Colonic mucosa (tissue), 4 donors: ENCODE measurements around the gene SAFB2. TPM values are rescaled to one million over a fixed set of nuclear protein-coding genes. Genes with fewer than 3 reads are reported as not detected.

ENCODE experiments used
- DNase-seq: peaks from one replicate; pipeline ENCODE4 v3.0.0-alpha.2; 2020
- H3K27ac ChIP-seq: fragments of 200-600 bp; one replicate; pipeline ENCODE4 v1.8.0; 2021
- H3K27me3 ChIP-seq: fragments of 200-600 bp; one replicate; pipeline ENCODE4 v1.8.0; 2021
- H3K36me3 ChIP-seq: fragments of 200-600 bp; one replicate; pipeline ENCODE4 v1.8.0; 2021
- H3K4me1 ChIP-seq: fragments of 200-600 bp; one replicate; pipeline ENCODE4 v1.8.0; 2021; ENCODE audit warnings: mild to moderate bottlenecking
- H3K4me3 ChIP-seq: fragments of 200-600 bp; one replicate; pipeline ENCODE4 v1.8.0; 2021
- H3K9ac ChIP-seq, 2 donors: one replicate each; pipeline ENCODE4 v1.7.0; 2013; ENCODE audit warnings: control low read depth in 2 of 2, low read depth in 2 of 2, low read length in 2 of 2
- H3K9me3 ChIP-seq: fragments of 200-600 bp; one replicate; pipeline ENCODE4 v1.8.0; 2021
- intact Hi-C: fragments of 100-400 bp; cut with DNase I; formaldehyde crosslinking; loops from one replicate; pipeline ENCODE4 v1.14.1; 2022
- total RNA-seq, 2 donors: library from RNA; stranded (reverse); fragmentation: NEBNext Ultra II Directional in 1 of 2; extraction: Animal tissue kit (Norgen Biotek cat#: 25700) in 1 of 2; gene quantifications; one replicate each; pipeline ENCODE4 v1.2.1, GENCODE V29; 2021
- TF ChIP-seq, protein P1 (sequence below): fragments of 200-600 bp; IDR thresholded peaks from one replicate; pipeline ENCODE4 v1.8.0; 2022; ENCODE audit warnings: antibody characterized with exemption, mild to moderate bottlenecking
- donor health status: healthy.
- donor health status: DM: no; HTN: no; CAD: no.
- donor health status: DM: no; HTN: no; CAD: no.

SAFB2 gene
- total RNA-seq, 2 donors from 2014 or later, result 46.1 to 108 TPM

DNA sequence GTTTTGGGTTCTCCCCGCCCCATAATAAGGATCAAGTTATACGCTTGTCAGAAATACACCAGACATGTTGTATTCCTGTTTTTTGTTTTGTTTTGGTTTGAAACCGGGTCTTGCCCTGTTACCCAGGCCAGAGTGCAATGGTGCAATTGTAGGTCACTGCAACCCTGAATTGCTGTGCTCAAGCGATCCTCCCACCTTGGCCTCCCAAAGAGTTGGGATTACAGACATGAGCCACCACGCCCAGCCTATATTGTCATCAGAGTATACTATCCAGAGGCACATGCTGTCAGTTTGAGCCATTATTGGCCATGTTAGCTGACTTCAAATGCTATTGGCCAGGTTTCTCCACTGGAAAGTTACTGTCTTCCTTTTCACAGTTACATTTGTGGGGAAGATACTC is 10.1 kb upstream of the SAFB2 start:
- TF ChIP-seq, protein P1, sequence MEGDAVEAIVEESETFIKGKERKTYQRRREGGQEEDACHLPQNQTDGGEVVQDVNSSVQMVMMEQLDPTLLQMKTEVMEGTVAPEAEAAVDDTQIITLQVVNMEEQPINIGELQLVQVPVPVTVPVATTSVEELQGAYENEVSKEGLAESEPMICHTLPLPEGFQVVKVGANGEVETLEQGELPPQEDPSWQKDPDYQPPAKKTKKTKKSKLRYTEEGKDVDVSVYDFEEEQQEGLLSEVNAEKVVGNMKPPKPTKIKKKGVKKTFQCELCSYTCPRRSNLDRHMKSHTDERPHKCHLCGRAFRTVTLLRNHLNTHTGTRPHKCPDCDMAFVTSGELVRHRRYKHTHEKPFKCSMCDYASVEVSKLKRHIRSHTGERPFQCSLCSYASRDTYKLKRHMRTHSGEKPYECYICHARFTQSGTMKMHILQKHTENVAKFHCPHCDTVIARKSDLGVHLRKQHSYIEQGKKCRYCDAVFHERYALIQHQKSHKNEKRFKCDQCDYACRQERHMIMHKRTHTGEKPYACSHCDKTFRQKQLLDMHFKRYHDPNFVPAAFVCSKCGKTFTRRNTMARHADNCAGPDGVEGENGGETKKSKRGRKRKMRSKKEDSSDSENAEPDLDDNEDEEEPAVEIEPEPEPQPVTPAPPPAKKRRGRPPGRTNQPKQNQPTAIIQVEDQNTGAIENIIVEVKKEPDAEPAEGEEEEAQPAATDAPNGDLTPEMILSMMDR, result no peak
- intact Hi-C loops, result no loop called here
- H3K4me3 ChIP-seq, result no peak overlapping the region
- H3K9ac ChIP-seq, result no peak overlapping the region
- H3K36me3 ChIP-seq, result peaks cover 5% of the 10 kb centered on the region
- H3K9me3 ChIP-seq, result no peaks in the 10 kb centered on the region
- H3K27me3 ChIP-seq, result no peaks in the 10 kb centered on the region
- no peak for DNase-seq
- H3K27ac ChIP-seq, result no peak overlapping the region
- peaks cover 7% of the 10 kb centered on the region for H3K4me1 ChIP-seq

DNA sequence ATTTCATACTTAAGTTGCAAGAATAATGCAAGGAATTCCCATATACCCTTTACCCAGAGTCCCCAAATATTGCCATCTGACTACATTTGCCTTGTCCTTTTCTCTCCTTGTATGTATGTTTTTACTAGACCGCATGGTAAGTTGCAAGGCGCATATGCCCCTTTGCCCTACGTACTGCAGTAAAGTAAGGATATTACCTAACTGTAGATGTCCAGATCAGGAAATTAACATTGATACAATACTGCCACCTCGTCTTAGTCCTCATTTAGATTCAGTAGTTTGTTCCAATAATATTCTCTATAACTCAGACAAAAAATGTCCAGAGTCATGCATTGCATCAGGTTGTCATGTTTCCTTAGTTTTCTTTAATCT is 9.7 kb upstream of the SAFB2 start:
- Histone ChIP-seq H3K9ac (no peak overlapping the region), H3K36me3 (peaks cover 9% of the 10 kb centered on the region), H3K4me1 (peaks cover 12% of the 10 kb centered on the region), H3K27ac (no peak overlapping the region), H3K9me3 (no peaks in the 10 kb centered on the region), H3K4me3 (no peak overlapping the region), H3K27me3 (no peaks in the 10 kb centered on the region)
- TF ChIP-seq, protein P1, result no peak
- intact Hi-C loops, result no loop called here
- no peak for DNase-seq

- intact Hi-C loops, result no loop called here
- TF ChIP-seq, protein P1, result no peak
- H3K4me3 ChIP-seq, result no peak overlapping the region
- H3K9me3 ChIP-seq, result no peaks in the 10 kb centered on the region
- no peak overlapping the region for H3K9ac ChIP-seq
- H3K4me1 ChIP-seq, result peaks cover 13% of the 10 kb centered on the region
- H3K27ac ChIP-seq, result no peak overlapping the region
- no peak for DNase-seq
- H3K27me3 ChIP-seq, result no peaks in the 10 kb centered on the region
- peaks cover 14% of the 10 kb centered on the region for H3K36me3 ChIP-seq
These were observed 9.1 kb upstream of the SAFB2 start for GRCh38 chr19:5631567-5632240.

- no peaks in the 10 kb centered on the region for H3K9me3 ChIP-seq
- H3K36me3 ChIP-seq, result peaks cover 20% of the 10 kb centered on the region
- TF ChIP-seq, protein P1, result no peak
- no peak overlapping the region for H3K4me3 ChIP-seq
- H3K27ac ChIP-seq, result no peak overlapping the region
- no peak overlapping the region for H3K9ac ChIP-seq
- H3K4me1 ChIP-seq, result peaks cover 13% of the 10 kb centered on the region
- DNase-seq, result no peak
- H3K27me3 ChIP-seq, result no peaks in the 10 kb centered on the region
- intact Hi-C loops, result no loop called here
These were observed 6.4 kb upstream of the SAFB2 start for GRCh38 chr19:5628919-5629481.

- Histone ChIP-seq H3K4me3 (no peak overlapping the region), H3K9ac (no peak overlapping the region), H3K4me1 (peaks cover 13% of the 10 kb centered on the region), H3K27ac (no peak overlapping the region), H3K9me3 (no peaks in the 10 kb centered on the region), H3K27me3 (no peaks in the 10 kb centered on the region), H3K36me3 (peaks cover 20% of the 10 kb centered on the region)
- TF ChIP-seq, protein P1, result no peak
- intact Hi-C loops, result no loop called here
- DNase-seq, result no peak
These were observed 5.9 kb upstream of the SAFB2 start for GRCh38 chr19:5628461-5628860.
